GM12872 (cell line): ENCODE results near the gene LONP2.

Experiments
- CTCF ChIP-seq: IDR thresholded peaks from 3 replicates; pipeline ENCODE4 v1.5.1; 2011; ENCODE audit warnings: low read depth, mild to moderate bottlenecking, low read length, moderate library complexity; ENCODE audit not compliant: insufficient read depth

LONP2 gene

GRCh38 chr16:48261569-48261968 lies 17.5 kb downstream of the LONP2 start:
- no peak for TF ChIP-seq CTCF

- TF ChIP-seq CTCF: no peak
These were observed 18.5 kb downstream of the LONP2 start for GRCh38 chr16:48262631-48263030.

DNA sequence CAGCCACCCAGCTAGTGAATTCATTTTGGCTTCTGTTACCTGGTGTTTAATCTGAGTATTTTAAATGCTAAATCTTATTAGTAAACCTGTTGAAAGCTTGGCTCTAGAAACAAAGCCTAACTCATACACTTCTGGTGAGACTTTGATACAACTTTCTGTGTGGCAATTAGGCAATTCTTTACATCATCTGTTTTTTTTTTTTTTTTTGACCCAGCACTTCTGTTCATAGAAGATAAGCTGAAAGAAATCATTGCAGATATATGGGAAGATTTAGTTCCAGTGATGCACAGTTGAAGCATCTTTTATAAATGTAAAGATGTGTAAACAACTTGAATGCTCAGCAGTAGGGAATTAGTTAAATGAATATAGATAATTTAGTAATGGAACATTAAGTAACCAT lies 24.9 kb downstream of the LONP2 start:
- no peak for TF ChIP-seq CTCF

GRCh38 chr16:48271728-48272127 lies 27.6 kb downstream of the LONP2 start:
- no peak for TF ChIP-seq CTCF

DNA sequence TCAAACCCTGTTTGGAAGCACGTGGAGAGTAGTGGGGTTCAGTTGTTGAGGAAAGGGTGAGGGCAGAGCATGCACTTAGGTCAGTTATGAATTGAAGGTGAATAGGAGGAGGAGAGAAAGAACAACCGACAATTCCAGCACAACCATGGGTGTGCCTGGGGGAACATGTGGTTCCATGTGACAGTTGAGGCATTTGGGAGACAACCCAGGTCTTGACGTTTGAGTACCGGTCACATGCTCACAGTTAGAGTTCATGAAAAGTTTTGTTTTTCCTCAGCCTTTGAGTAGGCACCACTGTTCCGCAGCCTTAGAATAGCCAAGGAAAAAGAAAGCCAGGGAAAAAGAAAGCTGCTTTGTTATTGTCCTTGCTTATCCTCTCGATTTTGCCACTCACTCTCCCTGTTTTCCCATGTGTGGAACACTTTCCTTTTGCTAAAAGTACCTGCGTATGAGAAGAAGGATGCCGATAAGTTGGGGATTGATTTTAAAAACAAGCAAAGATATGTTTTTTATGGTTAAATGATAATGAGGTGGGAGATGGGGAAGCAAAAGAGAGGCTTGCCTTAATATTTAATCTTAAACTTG lies 28.8 kb downstream of the LONP2 start:
- no peak for TF ChIP-seq CTCF

DNA sequence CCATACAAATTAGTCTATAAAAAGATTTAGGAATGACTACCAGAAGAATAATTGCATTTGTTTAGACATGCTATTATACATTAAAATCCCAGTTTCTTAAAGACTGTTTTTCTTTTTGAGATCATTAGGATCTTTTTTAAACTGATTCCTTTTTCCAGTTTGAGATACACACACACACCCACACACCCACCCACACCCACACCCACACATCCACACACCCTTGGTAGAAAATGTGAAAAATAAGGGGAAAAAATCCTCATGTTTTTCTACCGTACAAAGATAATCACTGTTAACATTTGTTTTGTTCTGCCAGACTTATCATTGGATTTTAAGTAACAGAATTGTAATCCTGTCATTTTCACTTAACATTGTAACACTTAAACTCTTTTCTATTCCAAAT lies 30.4 kb downstream of the LONP2 start:
- TF ChIP-seq CTCF: no peak

GRCh38 chr16:48276102-48276501 lies 32.0 kb downstream of the LONP2 start:
- TF ChIP-seq CTCF: no peak
